LNCAP (cell line): Measurements from ENCODE around the gene PSMG3.

Experiments used
- TF ChIP-seq, protein P1 (sequence below): fragments of 450-650 bp; IDR thresholded peaks from 2 replicates; pipeline ENCODE4 v1.5.1; 2017; ENCODE audit warnings: mild to moderate bottlenecking

The PSMG3 gene

DNA sequence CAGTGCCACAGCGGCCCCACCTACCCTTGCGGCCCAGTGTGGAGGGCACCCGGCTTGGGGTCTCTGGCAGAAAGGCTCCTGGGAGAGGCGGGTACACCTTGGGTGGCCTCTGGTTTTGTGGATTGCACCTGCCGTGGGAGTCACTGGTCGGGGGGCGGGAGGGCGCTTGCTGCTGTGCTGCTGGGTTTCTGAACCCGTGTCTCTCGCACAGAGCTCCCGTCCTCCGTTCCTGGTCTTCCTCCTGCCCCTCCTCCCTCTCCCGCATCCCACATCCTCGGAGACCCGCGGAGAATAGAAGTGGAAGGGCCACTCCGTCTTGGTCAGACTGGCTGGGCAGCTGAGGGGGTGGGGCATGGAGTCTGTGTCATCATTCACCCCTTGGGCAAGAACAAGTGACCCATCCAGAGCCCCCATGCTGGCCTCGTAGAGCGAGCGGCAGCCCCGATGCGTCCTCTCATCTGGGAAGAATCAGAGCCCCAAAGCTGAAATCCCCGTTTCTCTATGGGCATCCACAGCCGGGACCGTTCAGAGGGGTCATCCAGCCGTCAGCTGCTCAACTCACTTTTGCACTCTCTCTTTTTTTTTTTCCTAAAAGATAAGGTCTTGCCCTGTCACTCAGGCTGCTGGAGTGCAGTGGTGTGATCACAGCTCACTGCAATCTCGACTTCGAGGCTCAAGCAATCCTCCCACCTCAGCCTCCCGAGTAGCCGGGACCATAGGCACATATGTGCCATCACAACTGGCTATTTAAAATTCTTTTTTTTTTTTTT lies 35.3 kb downstream of the PSMG3 start:
- TF ChIP-seq, protein P1, sequence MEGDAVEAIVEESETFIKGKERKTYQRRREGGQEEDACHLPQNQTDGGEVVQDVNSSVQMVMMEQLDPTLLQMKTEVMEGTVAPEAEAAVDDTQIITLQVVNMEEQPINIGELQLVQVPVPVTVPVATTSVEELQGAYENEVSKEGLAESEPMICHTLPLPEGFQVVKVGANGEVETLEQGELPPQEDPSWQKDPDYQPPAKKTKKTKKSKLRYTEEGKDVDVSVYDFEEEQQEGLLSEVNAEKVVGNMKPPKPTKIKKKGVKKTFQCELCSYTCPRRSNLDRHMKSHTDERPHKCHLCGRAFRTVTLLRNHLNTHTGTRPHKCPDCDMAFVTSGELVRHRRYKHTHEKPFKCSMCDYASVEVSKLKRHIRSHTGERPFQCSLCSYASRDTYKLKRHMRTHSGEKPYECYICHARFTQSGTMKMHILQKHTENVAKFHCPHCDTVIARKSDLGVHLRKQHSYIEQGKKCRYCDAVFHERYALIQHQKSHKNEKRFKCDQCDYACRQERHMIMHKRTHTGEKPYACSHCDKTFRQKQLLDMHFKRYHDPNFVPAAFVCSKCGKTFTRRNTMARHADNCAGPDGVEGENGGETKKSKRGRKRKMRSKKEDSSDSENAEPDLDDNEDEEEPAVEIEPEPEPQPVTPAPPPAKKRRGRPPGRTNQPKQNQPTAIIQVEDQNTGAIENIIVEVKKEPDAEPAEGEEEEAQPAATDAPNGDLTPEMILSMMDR = no peak

DNA sequence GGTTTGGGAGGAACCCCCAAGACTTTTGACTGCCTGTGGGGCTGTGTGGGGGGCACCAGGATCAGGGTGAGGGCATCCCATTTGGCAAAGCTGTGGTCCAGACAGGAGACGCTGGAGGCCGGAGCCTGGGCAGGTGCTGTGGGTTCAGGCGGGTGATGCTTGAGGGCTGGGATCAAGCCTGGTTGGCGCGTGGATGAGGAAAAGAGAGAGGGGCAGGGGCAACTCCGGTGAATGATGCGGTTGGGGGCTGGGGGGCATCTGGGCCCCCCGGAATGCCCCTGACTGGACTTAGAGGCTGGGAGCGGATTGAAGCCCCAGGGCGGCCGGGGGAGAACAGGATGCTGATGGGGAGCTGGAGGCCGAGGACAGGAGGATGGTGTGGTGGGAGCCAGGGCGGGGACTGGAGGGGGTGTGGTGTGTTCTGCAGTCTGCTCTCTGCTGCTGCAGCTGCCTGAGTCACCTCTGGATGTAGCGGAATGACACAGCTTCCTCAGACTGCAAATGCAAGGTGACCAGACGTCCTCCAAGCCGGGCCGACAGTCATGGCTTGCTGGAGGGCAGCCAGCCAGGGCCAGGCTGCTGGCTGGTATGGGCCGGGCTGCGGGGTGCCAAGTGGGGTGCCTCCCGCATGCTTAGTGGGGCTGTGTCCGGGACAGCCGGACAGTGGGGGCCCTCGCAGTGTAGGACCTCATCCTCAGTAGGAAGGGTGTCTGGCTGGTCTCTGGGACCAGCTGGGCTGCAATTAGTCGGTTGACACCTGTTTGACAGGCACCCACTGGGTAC lies 36.1 kb downstream of the PSMG3 start:
- TF ChIP-seq, protein P1 = no peak

DNA sequence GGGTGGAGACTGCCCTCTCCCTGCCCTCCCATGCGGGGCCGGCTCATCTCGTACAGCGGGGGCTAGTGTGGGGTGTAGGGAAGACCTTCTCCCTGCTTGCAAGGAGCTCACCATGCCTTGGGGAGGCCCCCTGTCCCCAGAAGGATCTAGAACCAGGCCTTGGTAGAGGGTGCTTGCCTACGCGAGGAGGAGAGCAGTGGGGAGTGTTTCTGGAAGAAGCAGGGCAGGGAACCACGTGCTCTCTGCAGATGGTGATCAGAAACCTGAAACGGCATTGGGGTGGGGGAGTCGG lies 36.6 kb downstream of the PSMG3 start:
- TF ChIP-seq, protein P1 = no peak

DNA sequence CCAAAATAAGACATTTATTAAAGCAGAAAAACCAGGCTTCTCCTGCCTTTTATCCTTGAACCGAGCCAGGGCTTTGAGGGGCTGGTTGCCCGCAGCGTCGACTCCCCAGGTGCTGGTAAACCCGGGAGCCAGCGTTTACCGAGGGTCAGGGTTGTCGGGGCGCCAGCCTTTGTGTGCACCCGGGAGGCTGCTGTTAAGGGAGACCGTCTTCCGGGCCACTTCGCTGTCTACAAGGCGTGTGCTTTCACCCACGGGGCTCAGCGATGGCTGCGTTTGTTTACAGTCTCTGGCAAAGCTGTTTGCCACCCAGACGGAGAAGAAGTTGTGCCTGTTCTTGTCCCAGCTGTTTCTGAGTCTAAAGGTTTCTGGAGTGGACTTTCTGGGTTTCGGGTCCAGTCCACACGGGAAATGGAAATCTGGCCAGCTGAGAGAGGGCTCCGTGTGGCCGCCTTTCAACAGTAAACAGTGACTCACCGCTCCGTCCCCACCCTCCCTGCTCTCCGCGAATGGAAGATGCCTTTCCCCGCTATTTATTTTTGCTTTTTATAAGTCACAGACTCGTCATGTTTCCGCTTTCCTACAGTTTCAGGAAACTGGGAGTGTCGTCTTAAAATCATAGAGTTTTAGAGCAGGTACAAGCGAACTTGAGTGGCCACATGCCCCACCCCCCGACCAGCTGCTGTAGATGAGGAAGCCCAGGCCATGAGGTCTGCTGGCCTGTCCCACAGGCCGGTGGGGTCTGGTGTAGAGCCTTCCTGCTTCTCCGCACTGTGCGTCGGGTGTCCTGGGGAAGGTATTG lies 37.2 kb downstream of the PSMG3 start:
- TF ChIP-seq, protein P1 = no peak

DNA sequence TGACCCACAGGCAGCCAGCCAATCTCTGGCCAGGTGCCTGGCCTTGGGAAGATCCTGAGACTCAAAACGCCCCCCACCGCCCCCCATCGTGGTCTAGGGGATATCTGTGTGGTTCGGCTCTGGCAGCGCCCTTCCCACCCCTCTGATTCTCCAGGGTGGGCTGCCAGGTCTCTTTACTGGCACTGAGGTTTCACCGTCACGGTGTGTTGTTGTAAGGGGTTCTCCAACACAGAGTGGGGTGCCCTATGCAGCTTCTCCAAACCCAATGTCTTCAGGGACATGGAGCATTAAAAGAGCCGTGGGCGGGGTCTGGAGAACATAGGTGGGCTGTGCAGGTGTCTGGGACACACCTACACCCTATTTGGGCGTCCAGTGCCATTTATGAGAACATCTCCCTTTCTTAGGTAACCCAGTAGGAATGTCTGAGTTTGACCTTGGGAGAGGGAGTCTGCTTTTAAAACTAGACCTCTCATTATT lies 37.8 kb downstream of the PSMG3 start:
- TF ChIP-seq, protein P1 = no peak

DNA sequence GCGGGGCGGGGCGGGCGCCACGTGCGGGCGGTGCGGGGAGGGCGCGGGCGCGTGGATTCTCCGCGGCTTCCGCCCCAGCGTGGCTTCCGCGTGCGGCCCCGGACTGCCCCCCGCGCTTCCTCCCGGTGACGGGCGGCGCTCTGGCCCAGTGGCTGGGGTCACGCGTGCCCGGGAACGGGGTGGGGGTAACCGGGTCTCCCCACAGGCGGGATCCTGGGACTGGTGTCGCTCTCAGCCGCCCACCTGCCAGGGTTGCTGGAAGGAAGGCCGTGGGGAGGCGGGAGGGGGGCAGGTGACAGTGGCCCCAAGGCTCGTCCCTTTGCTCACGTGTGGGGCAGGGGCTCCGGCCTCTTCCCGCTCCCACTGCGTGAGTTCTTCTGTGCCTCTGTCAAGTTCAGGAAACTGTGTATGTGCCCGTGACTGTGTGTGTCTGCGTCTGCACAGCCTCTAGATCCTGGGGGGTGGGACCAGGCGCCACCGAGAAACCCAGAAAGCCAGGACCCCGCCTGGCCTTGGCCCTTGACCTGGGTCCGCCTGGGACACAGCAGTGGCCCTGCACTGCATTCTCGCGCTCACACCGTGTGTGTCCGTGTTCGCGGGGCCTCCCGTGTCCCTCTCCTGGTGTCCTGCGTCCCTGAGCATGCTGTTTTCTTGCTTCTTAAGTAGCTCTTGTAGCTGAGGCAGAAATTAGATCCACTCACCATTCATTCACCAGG lies 38.4 kb downstream of the PSMG3 start:
- TF ChIP-seq, protein P1 = no peak

DNA sequence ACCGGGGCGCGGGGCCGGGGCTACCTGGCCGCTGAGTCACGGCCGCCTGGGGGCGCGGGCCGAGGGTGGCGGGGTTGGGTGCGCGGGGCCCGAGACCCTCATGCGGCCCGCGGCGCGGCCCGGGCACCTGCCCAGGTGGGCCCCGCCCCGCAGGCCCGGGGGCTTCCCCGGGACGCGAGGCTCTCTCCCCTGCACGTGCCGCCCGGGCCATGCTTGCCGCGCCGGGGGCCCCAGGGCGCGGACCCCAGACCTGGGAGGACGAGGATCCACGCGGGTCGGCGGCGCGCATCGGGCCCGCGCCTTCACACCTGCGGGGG lies 38.9 kb downstream of the PSMG3 start:
- TF ChIP-seq, protein P1 = no peak
